BLaER1 (cell line): ENCODE results near the gene ZBTB34.
A peak's percentile ranks its signal among the peaks of the same experiment; 100 is the strongest.

ENCODE experiments used
- H3K27ac ChIP-seq: shearing (Covaris generic); formaldehyde crosslinking; 2 replicates; pipeline ENCODE4 v1.8.1; 2022
- H3K27me3 ChIP-seq: shearing (Covaris generic); formaldehyde crosslinking; 2 replicates; pipeline ENCODE4 v1.8.1; 2022
- H3K36me3 ChIP-seq: shearing (Covaris generic); formaldehyde crosslinking; 2 replicates; pipeline ENCODE4 v1.8.1; 2022
- H3K4me1 ChIP-seq: shearing (Covaris generic); formaldehyde crosslinking; 2 replicates; pipeline ENCODE4 v1.8.1; 2022
- H3K4me2 ChIP-seq: shearing (Covaris generic); formaldehyde crosslinking; 2 replicates; pipeline ENCODE4 v1.8.1; 2022
- H3K4me3 ChIP-seq: shearing (Covaris generic); formaldehyde crosslinking; 2 replicates; pipeline ENCODE4 v1.8.1; 2022
- H3K9ac ChIP-seq: shearing (Covaris generic); formaldehyde crosslinking; 2 replicates; pipeline ENCODE4 v1.8.1; 2022
- H3K9me3 ChIP-seq: shearing (Covaris generic); formaldehyde crosslinking; 2 replicates; pipeline ENCODE4 v1.8.1; 2022
- H4K20me1 ChIP-seq: shearing (Covaris generic); formaldehyde crosslinking; 2 replicates; pipeline ENCODE4 v1.8.1; 2022
- Cebpa-rat ChIP-seq: shearing (Covaris generic); IDR thresholded peaks from 2 replicates; pipeline ENCODE4 v1.8.1; 2022

ZBTB34 gene

GRCh38 chr9:126856326-126856877 lies 4.0 kb upstream of the ZBTB34 start:
- peaks cover 11% of the 10 kb centered on the region for H3K4me1 ChIP-seq
- no peak for TF ChIP-seq Cebpa-rat
- H3K4me2 ChIP-seq = no peak overlapping the region
- H3K36me3 ChIP-seq = no peaks in the 10 kb centered on the region
- H4K20me1 ChIP-seq = no peaks in the 10 kb centered on the region
- H3K4me3 ChIP-seq = no peak overlapping the region
- H3K27me3 ChIP-seq = no peaks in the 10 kb centered on the region
- H3K27ac ChIP-seq = no peak overlapping the region
- no peaks in the 10 kb centered on the region for H3K9me3 ChIP-seq
- H3K9ac ChIP-seq = no peak overlapping the region

GRCh38 chr9:126857261-126857960 lies 3.0 kb upstream of the ZBTB34 start:
- Histone ChIP-seq H3K4me1 (peaks cover 21% of the 10 kb centered on the region), H3K27me3 (no peaks in the 10 kb centered on the region), H4K20me1 (peaks cover 8% of the 10 kb centered on the region), H3K4me2 (no peak overlapping the region), H3K27ac (no peak overlapping the region), H3K9me3 (no peaks in the 10 kb centered on the region), H3K4me3 (no peak overlapping the region), H3K9ac (no peak overlapping the region), H3K36me3 (no peaks in the 10 kb centered on the region)
- TF ChIP-seq Cebpa-rat = no peak

- no peaks in the 10 kb centered on the region for H3K27me3 ChIP-seq
- H3K4me3 ChIP-seq = no peak overlapping the region
- no peaks in the 10 kb centered on the region for H3K9me3 ChIP-seq
- TF ChIP-seq Cebpa-rat = no peak
- H3K9ac ChIP-seq = no peak overlapping the region
- peaks cover 30% of the 10 kb centered on the region for H3K4me1 ChIP-seq
- peaks cover 25% of the 10 kb centered on the region for H4K20me1 ChIP-seq
- H3K27ac ChIP-seq = no peak overlapping the region
- no peak overlapping the region for H3K4me2 ChIP-seq
- peaks cover 12% of the 10 kb centered on the region for H3K36me3 ChIP-seq
Measured at GRCh38 chr9:126859111-126859510, 1.3 kb upstream of the ZBTB34 start.

- H3K4me1 ChIP-seq = peaks cover 30% of the 10 kb centered on the region
- peak overlapping the region; percentile 96 for H3K4me3 ChIP-seq
- peak overlapping the region; percentile 95 for H3K4me2 ChIP-seq
- TF ChIP-seq Cebpa-rat = no peak
- peak overlapping the region; percentile 94 for H3K9ac ChIP-seq
- H3K27ac ChIP-seq = peak overlapping the region; percentile 90
- H3K36me3 ChIP-seq = peaks cover 30% of the 10 kb centered on the region
- peaks cover 43% of the 10 kb centered on the region for H4K20me1 ChIP-seq
- H3K27me3 ChIP-seq = no peaks in the 10 kb centered on the region
- no peaks in the 10 kb centered on the region for H3K9me3 ChIP-seq
Measured at GRCh38 chr9:126860757-126861466, 473 bp downstream of the ZBTB34 start.

- Histone ChIP-seq H3K9me3 (no peaks in the 10 kb centered on the region), H3K9ac (peak overlapping the region; percentile 94), H3K36me3 (peaks cover 36% of the 10 kb centered on the region), H3K4me2 (peak overlapping the region; percentile 95), H3K27me3 (no peaks in the 10 kb centered on the region), H3K4me3 (peak overlapping the region; percentile 96), H3K27ac (peak overlapping the region; percentile 90), H3K4me1 (peaks cover 30% of the 10 kb centered on the region), H4K20me1 (peaks cover 49% of the 10 kb centered on the region)
- TF ChIP-seq Cebpa-rat = no peak
Measured at GRCh38 chr9:126861707-126862103, 1.3 kb downstream of the ZBTB34 start.

- peak overlapping the region; percentile 95 for H3K4me2 ChIP-seq
- TF ChIP-seq Cebpa-rat = no peak
- H3K4me1 ChIP-seq = peaks cover 30% of the 10 kb centered on the region
- H3K36me3 ChIP-seq = peaks cover 41% of the 10 kb centered on the region
- peaks cover 54% of the 10 kb centered on the region for H4K20me1 ChIP-seq
- peak overlapping the region; percentile 90; the same call in 1 of the 2 replicates for H3K27ac ChIP-seq
- peak overlapping the region; percentile 96 for H3K4me3 ChIP-seq
- H3K9me3 ChIP-seq = no peaks in the 10 kb centered on the region
- no peaks in the 10 kb centered on the region for H3K27me3 ChIP-seq
- H3K9ac ChIP-seq = peak overlapping the region; percentile 94; the same call in 1 of the 2 replicates
Measured at GRCh38 chr9:126862104-126862761, 1.8 kb downstream of the ZBTB34 start.

GRCh38 chr9:126864771-126865170 lies 4.3 kb downstream of the ZBTB34 start:
- no peak overlapping the region for H3K4me3 ChIP-seq
- H3K27ac ChIP-seq = no peak overlapping the region
- H3K4me1 ChIP-seq = peaks cover 39% of the 10 kb centered on the region
- peaks cover 58% of the 10 kb centered on the region for H3K36me3 ChIP-seq
- no peak overlapping the region for H3K4me2 ChIP-seq
- TF ChIP-seq Cebpa-rat = no peak
- no peaks in the 10 kb centered on the region for H3K9me3 ChIP-seq
- H3K9ac ChIP-seq = no peak overlapping the region
- peaks cover 79% of the 10 kb centered on the region for H4K20me1 ChIP-seq
- H3K27me3 ChIP-seq = no peaks in the 10 kb centered on the region

GRCh38 chr9:126869368-126869767 lies 8.9 kb downstream of the ZBTB34 start:
- no peaks in the 10 kb centered on the region for H3K9me3 ChIP-seq
- no peak overlapping the region for H3K4me2 ChIP-seq
- H3K9ac ChIP-seq = no peak overlapping the region
- peaks cover 48% of the 10 kb centered on the region for H3K36me3 ChIP-seq
- peaks cover 33% of the 10 kb centered on the region for H3K4me1 ChIP-seq
- no peak overlapping the region for H3K4me3 ChIP-seq
- no peaks in the 10 kb centered on the region for H3K27me3 ChIP-seq
- TF ChIP-seq Cebpa-rat = no peak
- no peak overlapping the region for H3K27ac ChIP-seq
- peaks cover 96% of the 10 kb centered on the region for H4K20me1 ChIP-seq

GRCh38 chr9:126872516-126872915 lies 12.1 kb downstream of the ZBTB34 start:
- Histone ChIP-seq H3K4me1 (peaks cover 30% of the 10 kb centered on the region), H3K9ac (no peak overlapping the region), H3K4me2 (no peak overlapping the region), H3K27me3 (no peaks in the 10 kb centered on the region), H3K36me3 (peaks cover 24% of the 10 kb centered on the region), H3K4me3 (no peak overlapping the region), H3K9me3 (no peaks in the 10 kb centered on the region), H4K20me1 (peaks cover 90% of the 10 kb centered on the region), H3K27ac (no peak overlapping the region)
- TF ChIP-seq Cebpa-rat = no peak
